K562 (cell line): ENCODE data around the gene POPDC2.

Experiments used
- AFF1 ChIP-seq, 2 experiments: fragments of 450-650 bp; IDR thresholded peaks; 2 replicates each; pipeline ENCODE4 v1.6.1; 2018; ENCODE audit warnings: mild to moderate bottlenecking in 2 of 2, low read depth in 1 of 2; ENCODE audit not compliant: partially characterized antibody in 2 of 2
- EP300 ChIP-seq: IDR thresholded peaks from 2 replicates; pipeline ENCODE4 v1.6.1; 2012; ENCODE audit warnings: low read length, improper control_type of control experiment

- TF ChIP-seq AFF1 (IDR thresholded peaks at IDR 0.05; ENCODE audit: low read depth in 1 of 2, partially characterized antibody in 2 of 2) (no peak), EP300 (no peak)
These were observed 60.7 kb downstream of the POPDC2 start for GRCh38 chr3:119599558-119600174.
